ENCODE measurements around the gene MAP3K20.

The MAP3K20 gene

DNA sequence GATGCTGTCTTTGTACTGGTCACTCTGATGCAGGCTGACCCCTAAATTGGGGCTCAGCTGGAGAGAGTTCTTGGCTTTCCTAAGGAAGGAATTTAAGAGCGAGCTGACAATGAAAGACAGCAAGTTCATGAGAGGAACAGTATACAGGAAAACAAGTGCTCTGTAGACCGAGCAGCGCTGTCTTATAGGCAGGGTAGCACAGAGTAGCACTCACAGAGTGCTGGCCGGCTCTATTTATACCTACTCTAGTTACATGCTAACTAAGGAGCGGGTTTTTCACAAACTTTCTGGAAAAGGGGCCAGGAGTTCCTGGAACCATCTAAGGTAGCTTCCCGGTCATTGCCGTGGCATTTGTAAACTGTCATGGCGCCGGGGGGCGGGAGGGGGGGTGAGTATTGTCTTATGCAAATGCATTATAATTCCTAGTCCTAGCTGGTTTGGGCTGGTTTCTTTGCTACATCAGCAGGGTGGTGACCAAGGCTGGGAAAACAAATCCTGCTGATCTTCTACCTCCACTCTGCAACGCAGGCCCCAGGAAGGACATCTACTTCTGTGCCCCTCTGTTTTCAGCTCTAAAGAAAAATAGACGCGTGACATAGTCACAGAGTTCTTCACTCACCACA lies 31.6 kb upstream of the MAP3K20 start:
- DNase-seq (ENCODE audit: low spot score), result no peak
- TF ChIP-seq, protein P1, sequence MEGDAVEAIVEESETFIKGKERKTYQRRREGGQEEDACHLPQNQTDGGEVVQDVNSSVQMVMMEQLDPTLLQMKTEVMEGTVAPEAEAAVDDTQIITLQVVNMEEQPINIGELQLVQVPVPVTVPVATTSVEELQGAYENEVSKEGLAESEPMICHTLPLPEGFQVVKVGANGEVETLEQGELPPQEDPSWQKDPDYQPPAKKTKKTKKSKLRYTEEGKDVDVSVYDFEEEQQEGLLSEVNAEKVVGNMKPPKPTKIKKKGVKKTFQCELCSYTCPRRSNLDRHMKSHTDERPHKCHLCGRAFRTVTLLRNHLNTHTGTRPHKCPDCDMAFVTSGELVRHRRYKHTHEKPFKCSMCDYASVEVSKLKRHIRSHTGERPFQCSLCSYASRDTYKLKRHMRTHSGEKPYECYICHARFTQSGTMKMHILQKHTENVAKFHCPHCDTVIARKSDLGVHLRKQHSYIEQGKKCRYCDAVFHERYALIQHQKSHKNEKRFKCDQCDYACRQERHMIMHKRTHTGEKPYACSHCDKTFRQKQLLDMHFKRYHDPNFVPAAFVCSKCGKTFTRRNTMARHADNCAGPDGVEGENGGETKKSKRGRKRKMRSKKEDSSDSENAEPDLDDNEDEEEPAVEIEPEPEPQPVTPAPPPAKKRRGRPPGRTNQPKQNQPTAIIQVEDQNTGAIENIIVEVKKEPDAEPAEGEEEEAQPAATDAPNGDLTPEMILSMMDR (IDR thresholded peaks at IDR 0.05; ENCODE audit: extremely low read depth, missing control alignments), result no peak

DNA sequence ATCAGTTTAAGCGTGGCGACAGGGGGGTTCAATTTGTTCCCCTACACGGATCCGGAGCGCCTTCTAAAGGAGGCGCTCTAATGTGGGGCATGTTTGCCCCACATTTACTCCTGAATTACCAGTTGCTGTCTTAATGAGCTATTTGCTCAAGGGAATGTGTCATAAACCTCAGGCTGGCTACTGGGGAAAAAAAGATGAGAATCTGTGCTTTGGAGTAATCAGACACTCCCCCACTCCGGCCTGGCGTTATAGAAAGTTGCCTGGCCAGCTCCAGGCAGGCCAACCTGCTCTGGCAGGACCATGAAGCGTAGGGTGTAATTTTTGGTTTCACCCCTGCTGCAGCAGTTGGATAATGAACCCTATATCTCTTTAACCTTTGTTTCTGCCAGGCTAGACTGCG lies 31.0 kb upstream of the MAP3K20 start:
- no peak for DNase-seq (ENCODE audit: low spot score)
- TF ChIP-seq, protein P1 (IDR thresholded peaks at IDR 0.05; ENCODE audit: extremely low read depth, missing control alignments), result no peak

DNA sequence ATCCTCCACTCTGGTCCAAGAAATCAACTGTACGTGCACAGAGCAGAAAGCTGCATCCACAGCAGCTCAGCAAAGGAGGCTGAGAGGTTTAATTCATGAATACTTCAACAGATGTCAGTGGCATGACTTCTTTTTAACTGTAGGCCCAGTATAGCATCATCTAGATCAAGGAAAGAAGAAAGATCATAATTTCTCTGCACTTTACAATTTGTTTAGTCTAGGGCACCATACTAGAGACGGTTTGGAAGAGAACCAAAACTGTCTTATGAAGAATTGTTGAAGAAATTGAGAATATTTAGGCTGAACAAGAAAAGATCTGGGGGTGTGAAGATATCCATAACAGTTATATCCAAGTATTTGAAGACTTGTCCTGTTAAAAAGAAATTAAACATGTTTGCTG lies 30.5 kb upstream of the MAP3K20 start:
- TF ChIP-seq, protein P1 (IDR thresholded peaks at IDR 0.05; ENCODE audit: extremely low read depth, missing control alignments), result no peak
- no peak for DNase-seq (ENCODE audit: low spot score)

DNA sequence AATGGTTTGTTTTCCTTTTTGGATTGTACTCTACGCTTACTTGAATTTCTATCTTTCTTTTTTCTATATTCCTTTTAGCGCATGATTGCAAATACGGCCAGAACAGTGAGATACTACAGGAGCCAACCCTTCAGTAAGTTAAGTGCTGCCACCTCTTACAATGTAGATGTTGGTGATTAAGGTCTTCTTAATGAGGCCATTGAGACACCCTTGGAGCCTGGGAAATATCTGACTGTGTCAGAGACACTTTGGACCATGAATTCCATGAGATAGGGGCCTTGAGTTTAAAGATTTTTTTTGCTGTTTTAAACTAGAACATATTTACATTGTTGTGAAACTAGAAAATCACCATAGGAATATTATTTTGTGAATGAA lies 27.1 kb upstream of the MAP3K20 start:
- TF ChIP-seq, protein P1 (IDR thresholded peaks at IDR 0.05; ENCODE audit: extremely low read depth, missing control alignments), result no peak
- DNase-seq (ENCODE audit: low spot score), result no peak

DNA sequence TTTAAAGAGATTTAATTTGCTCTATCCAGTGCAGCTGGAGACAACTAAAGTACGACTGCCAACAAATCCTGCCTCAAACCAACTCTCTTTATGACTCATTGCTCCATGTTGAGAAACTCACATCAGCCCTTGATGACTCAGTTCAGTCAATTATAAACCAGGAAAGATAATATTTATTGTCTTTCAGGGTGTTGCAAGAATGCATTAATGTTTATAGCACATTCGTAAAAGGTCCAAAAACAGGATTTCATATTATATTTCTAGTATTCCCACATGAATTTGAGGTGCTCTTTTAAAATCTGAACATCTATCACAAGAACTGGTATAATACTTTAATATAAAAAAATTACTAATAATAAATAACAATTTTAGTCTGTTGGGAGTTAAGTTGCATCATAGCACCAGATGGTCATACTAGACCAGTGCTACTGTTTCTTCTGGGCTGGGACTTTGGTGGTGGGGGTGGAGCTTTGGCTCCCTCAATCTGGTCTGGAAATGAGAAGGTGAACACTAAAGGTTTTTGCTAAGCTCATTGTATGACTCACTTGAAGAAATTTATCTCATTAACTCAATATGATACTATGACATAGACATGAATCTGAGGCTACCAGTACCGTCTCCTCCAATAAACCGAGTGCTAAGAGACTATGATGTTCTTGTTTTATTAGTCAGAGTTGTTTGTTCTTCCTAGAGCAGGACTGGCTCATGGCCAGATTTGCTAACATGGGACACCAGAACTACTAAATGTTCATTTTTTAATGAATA lies 26.6 kb upstream of the MAP3K20 start:
- TF ChIP-seq, protein P1 (IDR thresholded peaks at IDR 0.05; ENCODE audit: extremely low read depth, missing control alignments), result no peak
- peak; percentile 22 for DNase-seq (ENCODE audit: low spot score)

DNA sequence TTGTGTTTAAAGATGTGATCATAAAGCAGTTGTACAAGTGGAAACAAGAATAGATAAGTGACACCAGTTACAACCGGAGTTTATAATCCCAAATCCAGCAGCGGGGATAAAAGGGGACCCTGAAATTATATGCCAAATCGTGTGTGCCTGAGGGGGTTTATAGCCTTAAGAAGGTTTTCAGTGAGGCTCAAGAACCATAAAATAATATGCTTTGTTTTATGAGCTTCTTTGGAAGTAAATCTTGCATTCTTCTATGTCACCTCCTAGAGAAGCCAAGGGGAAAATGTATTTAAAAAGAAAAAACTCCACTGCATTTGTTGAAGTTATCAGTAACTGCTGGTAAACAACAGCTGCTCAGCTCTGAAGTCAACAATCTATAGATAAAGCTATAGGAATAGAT lies 25.8 kb upstream of the MAP3K20 start:
- TF ChIP-seq, protein P1 (IDR thresholded peaks at IDR 0.05; ENCODE audit: extremely low read depth, missing control alignments), result no peak
- no peak for DNase-seq (ENCODE audit: low spot score)

DNA sequence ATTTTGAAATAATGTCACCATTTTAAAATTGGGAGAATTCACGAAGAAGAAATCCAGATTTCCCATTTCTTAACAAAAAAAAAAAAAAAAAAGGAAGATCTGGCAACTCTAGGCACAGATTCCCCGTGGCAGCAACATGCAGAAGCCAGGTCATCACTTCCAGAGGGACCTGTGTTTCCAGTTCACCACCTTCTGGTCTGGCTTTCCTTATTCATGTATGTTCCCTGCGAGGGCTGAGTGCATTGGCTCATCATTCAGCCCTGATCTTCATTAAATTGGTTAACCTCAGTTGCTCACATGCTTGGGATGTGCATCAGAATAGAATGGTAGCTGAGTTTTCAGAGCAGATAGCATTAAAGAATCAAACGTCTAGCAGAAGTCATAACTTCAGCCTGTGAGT lies 25.0 kb upstream of the MAP3K20 start:
- DNase-seq (ENCODE audit: low spot score), result no peak

More for the DNA sequence above, 25.0 kb upstream of the MAP3K20 start:
- TF ChIP-seq, protein P1 (IDR thresholded peaks at IDR 0.05; ENCODE audit: extremely low read depth, missing control alignments), result no peak

Measured in GM20000 (cell line).